SKM-1 (cell line): ENCODE results near the gene CDK18.

Experiments used
- DNase-seq: peaks from one replicate; lab custom pipeline; 2025; ENCODE audit not compliant: unreplicated experiment; lab: John Stamatoyannopoulos, UW

CDK18 gene

DNA sequence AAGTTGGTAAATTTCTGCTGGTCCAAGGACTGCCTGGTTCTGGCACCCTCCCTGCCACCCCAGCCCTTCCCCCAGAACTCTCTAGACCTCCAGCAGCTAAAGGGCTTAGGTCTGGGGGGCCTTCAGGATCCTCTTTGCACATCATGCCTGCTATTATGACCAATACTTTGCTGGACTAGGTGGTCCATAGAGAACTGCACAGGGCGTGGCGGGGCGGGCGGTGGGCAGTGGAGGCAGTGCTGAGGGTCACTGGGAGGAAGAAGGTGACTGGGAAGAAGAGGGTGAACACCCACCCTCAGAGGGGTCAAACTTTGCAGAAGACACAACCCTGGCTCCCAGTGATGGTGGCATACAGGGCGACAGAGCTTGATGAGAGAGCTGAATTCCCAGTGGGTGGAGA lies 18.2 kb downstream of the CDK18 start:
- no peak for DNase-seq

DNA sequence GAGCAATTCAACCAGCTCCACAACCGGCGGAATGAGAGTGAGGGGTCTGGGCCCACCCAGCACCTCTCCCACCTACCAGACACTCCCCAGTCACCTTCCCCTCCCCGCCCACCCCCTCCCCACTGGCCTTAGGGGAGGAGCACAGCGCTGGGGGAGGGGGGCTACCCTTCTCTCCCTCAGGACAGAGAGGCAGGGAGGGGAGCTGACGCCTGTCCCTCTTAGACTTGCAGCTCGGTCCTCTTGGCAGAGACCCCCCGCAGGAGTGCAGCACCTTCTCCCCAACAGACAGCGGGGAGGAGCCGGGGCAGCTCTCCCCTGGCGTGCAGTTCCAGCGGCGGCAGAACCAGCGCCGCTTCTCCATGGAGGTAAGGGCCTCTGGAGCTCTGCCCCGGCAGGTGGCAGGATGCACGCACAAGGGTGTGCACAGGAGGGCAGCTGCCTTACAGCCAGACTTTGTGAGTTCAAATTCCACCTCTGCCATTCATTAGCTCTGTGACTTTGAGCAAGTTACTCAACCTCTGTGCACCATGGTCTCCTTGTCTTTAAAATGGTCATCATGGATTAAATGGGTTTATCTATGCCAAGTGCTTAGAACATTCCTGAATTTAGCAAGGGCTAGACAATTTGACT lies 18.9 kb downstream of the CDK18 start:
- DNase-seq = no peak

DNA sequence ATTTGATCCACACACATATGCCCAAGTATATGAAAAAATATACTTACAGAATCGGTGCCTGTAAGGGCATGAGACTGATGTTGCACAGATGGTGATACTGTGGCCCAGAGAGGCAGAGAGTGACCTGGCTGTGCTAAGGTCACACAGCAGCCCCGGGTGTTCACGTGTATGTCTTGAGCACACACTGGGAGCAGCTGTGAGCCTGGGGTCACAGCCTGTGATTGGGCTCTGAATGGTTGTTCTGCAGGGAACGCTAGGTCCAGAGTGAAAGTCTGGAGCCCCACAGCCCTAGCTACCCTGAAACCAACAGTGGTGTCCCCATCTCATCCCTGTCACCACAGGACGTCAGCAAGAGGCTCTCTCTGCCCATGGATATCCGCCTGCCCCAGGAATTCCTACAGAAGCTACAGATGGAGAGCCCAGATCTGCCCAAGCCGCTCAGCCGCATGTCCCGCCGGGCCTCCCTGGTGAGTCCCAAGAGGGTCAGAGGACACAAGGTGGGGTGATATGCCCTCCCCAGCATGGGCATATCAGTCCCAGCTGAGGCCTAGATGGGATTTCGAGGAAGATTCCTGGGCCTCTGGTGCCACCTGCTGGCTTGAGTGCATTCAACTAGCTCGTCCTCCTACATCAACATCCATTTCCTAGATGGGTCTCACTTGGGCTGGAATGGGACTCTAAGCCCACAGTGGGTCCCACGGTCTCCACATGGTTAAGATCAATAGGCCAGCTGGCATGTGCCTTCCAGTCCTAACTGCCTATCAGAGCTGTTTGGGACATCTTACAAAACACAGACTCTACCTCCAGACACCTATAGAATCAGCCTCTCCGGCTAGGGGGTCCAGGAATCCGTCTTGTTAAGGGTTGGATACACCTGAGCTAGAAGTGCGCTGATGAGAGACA lies 19.7 kb downstream of the CDK18 start:
- DNase-seq = peak; percentile 55

DNA sequence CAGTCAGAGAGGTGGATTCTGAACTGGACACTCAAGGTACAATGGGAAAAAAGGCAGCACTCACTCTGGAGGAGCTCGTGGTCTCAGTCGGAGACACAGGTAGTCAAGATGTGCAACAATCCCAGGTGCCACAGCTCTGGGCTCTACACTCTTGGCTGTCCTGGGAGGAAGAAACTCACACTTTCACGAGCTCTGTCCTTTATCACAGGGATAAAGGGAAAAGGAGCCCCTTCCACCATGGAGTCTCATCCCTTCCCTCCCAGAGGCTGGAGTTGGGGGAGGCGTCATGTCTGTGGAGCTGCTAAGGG lies 20.3 kb downstream of the CDK18 start:
- no peak for DNase-seq

DNA sequence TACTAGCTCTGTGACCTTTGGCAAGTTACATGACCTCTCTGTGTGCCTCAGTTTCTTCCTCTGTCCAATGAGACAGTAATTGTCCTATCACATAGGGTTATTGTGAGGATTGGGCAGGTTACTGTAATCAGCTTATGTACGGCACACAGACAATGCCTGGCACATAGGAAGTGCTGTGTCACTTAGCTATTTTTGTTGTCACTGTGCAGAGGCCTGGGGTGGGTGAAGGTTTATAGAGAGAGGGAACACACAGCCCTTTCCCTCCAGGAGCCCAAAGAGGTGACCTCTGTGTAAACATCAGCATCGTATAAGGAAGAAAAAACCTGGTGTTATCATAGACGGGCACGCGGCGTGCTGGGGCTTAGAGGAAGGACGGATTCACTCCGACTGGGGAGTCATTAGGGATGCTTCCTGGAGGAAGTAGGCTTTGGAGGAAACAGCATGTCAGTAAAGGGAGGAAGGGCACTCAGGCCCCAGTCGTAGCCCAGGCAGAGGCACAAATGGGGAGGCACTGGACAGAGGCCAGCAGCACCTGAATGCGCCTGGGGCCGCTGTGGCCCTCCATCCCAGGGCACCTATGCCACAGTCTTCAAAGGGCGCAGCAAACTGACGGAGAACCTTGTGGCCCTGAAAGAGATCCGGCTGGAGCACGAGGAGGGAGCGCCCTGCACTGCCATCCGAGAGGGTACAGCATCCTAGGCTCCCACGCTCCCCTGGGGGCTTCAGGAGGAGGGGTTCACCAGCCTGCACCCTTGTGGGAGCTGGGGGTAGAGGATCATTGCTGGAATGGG lies 21.2 kb downstream of the CDK18 start:
- no peak for DNase-seq

DNA sequence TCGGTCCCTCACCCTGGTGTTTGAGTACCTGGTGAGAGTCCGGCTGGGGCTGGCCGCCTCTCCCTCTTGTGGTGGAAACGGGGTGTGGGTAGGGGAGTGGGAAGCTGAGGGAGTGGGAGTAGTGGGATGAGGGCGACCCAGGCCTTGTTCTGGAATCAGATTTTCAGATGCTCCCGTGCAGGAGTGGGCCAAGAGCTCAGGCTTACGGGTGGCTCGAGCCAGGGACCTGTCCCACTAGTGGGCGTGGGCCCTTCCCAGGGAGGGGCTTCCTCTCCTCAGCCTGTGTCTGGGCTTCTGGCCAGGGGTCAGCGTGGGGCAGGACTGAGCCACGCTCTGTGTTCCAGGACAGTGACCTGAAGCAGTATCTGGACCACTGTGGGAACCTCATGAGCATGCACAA lies 22.0 kb downstream of the CDK18 start:
- no peak for DNase-seq

DNA sequence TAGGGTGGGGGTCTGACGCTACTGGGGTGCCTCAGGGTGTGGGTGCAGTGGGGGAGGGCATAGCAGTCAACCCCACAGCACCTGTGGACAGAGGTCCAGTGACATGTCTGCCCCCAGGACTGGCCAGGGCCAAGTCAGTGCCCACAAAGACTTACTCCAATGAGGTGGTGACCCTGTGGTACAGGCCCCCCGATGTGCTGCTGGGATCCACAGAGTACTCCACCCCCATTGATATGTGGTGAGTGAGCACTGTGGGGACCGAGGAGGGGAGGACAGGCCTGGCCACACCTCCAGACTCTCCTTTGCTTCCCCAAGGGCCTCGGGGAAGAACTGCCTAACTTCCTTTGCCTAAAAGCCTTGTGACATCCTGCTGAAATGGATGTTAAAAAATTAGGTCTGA lies 23.5 kb downstream of the CDK18 start:
- DNase-seq = no peak

DNA sequence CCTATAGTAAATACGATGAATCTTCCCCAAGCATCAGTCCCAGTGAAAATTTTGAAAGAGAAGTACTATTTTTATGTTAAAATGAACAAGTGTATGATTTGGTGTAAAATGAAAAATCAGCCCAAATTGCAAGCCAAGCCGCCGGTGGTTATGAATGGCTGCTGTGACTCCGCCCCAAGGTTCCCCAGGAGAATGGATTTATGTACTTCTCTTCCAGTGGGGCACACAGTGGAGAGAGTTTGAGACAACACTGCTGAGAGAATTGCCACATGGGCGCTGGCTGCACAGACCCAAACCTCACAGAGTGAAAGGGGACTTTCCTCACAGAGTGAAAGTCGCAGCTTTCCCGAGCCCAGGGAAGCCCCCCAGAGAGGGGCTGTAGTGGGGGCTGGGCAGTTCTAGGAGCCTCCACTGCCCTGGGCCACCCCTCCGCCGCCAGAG lies 24.0 kb downstream of the CDK18 start:
- DNase-seq = no peak

DNA sequence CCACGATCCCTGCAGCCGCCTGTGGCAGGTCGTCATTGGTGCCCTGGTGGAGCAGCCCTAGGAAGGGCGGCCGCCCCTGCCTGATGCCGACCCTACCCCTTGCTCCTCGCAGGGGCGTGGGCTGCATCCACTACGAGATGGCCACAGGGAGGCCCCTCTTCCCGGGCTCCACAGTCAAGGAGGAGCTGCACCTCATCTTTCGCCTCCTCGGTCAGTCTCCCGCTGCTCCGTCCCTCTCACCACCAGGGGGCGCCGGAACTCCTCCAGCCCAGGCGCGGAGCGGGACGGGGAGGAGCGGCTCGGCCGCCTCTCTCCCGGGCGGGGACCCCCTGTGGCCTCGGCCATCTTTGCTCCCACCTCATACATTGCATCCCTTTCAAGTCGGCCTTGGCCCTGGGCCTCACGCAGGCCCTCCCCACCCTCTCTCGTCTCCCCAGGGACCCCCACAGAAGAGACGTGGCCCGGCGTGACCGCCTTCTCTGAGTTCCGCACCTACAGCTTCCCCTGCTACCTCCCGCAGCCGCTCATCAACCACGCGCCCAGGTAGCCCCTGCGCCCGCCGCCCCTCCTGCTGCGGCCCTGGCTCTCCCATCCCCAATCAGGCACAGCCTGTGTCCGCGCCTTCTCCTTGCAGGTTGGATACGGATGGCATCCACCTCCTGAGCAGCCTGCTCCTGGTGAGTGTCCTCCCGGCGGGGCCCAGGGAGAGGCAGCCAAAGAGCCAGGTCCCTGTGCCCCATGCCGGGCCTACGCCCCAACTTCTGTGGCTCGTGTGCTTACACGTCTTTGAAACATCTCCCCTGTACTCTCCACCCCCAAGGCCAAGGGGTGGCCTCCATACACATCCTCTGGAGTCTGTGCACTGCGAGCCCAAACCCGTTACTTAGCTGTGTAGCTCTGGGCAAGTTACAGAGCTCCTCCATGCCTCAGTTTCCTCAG lies 24.7 kb downstream of the CDK18 start:
- DNase-seq = peak; percentile 49

DNA sequence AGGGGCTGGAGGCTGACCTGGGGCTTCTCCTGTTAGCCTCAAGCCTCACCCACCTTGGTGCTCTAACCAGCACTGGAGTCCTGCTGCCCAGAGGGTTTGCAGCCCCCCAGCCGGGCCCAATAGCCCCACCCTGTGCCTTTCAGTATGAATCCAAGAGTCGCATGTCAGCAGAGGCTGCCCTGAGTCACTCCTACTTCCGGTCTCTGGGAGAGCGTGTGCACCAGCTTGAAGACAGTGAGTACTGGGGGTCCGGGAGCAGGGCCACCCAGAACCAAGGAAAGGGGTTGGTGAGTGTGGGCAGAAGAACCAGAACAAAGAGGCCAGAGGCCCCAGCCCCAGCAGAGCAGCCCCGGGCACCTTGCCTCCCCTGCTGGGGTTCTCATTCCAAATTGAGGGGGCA lies 25.6 kb downstream of the CDK18 start:
- DNase-seq = no peak

DNA sequence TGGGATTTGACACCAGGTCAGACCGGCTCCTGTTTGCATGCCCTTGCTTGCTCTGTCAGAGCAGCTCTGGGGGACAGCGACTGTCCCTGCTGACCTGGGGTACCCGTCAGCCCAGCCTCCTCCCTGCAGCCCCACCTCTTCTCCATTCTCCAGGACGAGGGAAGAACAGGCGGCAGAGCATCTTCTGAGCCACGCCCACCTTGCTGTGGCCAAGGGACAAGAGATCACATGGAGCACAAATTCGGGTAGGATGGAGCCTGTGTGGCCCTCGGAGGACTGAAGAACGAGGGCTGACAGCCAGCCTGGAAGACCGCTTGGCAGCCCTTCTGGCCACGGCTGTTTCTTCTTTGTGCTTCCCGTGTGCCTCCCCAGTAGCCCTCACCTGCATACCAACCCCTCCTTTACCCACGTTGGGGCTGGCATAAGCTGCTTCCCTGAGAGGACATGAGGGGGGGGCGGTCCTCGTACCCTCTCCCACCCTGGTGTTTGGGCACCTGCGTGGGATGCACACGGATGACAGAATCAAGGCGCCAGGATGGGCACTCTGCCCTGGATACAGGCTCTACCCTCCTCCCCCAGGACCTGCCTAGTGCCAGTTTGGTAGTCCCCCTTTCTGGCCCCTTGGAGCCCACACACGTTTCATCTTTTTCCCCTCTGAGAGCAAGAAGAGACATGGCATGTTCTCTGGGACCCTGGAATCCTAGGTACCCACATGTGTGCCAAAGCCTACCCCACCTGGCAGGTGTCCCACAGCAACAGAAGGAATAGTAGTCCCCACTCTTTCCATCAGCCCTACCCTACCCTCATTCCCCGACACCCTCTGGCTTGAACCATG lies 26.9 kb downstream of the CDK18 start:
- DNase-seq = no peak

DNA sequence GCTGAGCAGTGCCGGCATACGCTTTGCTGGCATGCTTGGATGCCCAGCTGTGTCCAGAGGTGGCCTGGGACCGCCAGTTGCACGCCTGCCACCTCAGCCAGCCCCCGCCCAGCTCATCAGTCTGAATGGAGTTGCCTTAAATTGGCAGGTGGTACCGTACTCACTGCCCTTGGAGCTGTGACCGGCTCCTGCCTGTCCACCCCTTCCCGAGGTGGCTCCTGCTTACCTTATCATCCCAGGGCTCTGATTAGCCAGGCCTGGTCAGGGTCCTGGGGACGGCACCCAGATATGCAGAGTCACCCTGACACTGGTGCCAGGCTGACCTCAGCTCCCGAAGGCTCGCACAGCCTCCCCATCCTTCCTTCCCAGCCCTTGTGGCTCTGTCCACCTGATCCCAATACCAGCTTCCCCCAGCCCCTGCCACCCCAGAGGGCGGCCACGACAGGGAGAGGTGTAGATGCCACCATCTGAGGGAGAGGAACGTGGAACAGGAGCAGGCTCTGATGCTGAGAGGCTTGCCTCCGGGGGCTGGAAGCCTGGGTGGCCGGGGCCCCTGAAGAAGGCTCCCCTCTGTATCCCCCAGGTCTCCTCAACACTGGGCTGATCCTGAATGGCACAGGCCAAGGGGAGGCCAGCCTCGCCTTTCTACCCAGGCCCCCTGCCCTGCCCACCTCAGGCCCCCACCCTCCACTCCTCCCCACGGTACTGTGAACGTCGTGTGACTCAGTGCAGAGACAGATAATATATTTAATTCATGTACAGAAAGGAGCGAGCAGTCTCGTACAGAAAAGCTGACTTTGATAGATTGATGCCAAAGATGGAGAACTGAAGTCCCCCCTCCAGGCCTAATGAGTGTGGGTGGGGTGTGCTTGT lies 27.8 kb downstream of the CDK18 start:
- DNase-seq = no peak

DNA sequence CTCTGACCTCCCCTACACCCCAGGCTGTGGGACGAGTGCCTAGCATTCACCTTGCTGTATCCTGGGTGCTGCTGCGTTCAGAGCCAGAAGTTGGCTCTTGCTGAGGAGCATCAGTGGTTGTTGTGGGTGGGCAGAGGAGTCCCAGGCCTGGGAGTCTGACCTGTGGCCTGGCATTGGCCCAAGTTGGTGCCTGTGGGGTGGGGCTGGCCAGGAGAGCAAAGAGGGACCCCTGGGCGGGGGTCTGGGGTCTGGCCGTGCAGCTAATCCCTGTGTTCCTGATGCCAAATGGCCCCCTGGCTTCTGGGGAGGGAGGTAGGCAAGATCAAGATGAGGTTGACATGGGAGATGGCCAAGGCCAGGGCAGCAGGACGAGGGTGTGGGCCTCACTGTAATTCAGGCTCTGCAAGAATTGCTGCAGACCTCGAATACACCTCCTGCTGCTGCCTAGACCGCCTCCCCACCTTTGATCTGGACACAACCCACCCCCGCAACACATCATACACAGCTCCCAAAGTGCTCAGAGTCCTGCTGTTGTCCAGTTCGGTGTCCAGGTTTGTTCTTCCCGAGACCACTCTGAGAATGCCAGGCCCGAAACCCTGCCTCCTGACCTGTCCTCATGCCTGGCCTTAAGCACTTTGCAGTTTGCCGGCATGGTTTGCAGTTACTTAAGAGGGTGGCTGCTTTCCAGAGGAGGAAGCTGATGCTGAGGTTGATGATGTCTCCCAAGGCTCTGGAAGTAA lies 28.7 kb downstream of the CDK18 start:
- no peak for DNase-seq

DNA sequence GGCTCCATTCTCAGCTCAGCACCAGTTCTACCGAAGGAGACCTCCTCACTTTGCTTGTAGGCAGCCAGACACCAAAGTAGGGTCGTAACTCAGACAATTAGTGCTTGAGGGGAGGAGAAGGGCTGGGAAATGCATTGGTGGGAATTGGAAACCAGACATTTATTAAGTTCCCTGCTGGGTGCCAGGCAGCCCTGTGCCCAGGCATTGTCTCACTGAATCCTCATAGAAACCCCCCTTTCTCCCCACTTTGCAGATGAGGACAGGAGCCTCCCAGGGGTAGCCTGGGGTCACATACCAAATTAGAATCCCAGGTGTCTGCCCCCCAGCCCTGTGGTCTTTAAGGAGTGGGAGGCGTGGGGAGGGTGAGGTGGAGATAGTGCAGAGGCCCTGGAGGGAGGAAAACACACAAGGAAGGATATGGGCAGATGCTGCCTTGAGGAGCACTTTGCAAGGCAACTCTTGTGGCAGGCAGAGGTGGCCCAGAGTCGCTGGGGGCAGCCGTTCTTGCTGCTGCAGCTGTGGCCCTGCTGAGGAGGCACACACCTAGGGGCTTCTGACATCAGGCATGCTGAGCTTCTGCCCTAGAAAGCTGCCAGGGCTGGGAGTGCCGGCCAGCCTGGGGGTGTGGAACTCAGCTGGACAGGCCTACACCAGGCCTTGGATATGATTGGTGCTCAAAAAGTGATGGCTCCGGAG lies 29.4 kb downstream of the CDK18 start:
- no peak for DNase-seq

DNA sequence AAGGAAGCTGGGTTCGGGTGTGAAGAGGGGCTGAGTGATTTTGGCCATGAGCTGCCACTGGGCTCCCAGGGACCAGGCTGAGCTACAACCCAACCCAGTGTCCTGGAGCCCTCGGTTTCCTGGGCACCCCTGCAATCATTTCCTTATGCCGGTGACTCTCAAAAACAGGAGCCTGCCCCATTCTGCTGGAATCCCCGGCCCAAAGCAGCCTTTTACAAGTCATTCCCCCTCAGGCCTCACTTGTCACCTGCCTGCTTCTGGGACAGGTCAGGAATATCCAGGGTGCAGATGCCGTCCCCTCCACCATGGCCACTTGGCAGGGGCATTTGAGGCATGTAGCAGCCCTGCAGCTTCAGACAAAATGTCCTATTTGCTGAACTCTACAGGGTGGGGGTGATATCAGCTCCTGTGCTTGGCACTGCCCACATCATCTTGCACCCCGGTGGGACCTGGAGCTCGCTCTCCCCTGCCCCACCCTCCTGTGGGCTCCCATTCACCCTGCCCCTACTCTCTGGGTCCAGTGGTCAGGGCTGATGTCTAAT lies 30.0 kb downstream of the CDK18 start:
- no peak for DNase-seq

DNA sequence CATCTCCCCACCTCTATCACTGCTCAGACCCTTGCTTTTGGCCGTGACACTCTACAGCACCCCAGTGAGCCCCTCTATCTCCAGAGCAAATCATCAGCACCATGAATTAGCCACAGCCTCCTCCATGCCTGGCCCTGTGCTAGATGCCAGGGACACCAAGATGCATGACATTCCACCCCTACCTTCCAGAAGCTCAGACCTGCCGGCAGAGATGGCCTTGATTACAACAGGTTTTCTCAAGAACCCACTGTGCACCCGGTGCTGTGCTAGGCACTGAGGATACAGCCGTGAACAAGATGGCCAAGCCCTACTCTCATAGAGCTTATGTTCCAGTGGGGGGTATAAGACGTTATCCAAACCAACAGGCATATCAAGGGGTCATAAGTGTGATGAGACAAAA lies 30.6 kb downstream of the CDK18 start:
- no peak for DNase-seq
